ENCODE measurements around the gene PI4KB.

Gene PI4KB

DNA sequence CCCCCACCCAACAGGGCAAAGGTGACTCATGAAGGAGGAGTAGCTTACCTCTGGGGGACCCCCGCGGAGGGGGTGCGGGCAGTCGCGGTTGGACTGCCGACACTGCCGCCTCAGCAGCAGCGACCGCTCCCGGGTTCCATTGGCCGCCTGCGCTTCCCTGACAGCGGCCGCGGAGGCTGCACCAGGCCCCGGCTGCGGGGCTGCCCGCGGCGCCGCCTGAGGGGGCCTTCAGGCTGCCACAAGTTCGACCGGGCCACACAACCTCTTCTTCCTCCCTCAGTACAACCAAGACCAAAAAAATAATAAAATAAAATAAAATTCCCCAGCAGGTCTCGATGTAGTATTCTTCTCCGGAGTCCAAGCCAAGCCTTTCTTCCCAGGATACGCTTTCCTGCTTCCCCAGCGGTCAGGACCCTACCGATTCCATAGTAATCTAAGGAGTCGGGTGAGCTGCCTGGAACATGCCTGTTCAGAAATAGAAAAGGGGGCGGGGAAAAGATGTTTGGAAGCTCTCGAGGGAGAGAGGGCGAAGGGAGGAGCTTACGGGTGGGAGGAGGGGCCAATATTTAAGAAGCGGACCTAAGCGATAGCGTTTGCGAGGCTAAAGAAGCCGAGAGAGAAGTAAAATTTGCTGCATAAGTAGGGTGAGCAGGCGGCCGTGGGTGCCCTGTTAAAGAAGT lies at the start of gene PI4KB:
Gene PI4KB (minus strand): TSS at position 194 of the 680 bp plus-strand sequence. CDS start 10,935 bp downstream, outside the sequence.
- peaks cover 4% of the 10 kb centered on the region for H3K27me3 Mint-ChIP-seq (ENCODE audit: low read depth, poor library complexity)
- TF ChIP-seq, protein P1, sequence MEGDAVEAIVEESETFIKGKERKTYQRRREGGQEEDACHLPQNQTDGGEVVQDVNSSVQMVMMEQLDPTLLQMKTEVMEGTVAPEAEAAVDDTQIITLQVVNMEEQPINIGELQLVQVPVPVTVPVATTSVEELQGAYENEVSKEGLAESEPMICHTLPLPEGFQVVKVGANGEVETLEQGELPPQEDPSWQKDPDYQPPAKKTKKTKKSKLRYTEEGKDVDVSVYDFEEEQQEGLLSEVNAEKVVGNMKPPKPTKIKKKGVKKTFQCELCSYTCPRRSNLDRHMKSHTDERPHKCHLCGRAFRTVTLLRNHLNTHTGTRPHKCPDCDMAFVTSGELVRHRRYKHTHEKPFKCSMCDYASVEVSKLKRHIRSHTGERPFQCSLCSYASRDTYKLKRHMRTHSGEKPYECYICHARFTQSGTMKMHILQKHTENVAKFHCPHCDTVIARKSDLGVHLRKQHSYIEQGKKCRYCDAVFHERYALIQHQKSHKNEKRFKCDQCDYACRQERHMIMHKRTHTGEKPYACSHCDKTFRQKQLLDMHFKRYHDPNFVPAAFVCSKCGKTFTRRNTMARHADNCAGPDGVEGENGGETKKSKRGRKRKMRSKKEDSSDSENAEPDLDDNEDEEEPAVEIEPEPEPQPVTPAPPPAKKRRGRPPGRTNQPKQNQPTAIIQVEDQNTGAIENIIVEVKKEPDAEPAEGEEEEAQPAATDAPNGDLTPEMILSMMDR (IDR thresholded peaks at IDR 0.05): no peak
- H3K4me3 Mint-ChIP-seq: peak within 1 kb of the TSS; percentile 96
- peak; percentile 92 for DNase-seq
- peaks cover 27% of the 10 kb centered on the region for H3K4me1 Mint-ChIP-seq
- no peaks in the 10 kb centered on the region for H3K9me3 Mint-ChIP-seq
- peaks cover 21% of the 10 kb centered on the region for H3K36me3 Mint-ChIP-seq (ENCODE audit: low read depth)
- peak within 1 kb of the TSS; percentile 100 for H3K27ac Mint-ChIP-seq

GRCh38 chr1:151373196-151373595 lies 46.0 kb upstream of the PI4KB start:
- Mint-ChIP-seq H3K36me3 (ENCODE audit: low read depth) (peaks cover 7% of the 10 kb centered on the region), H3K27ac (peak overlapping the region; percentile 80), H3K4me3 (peak overlapping the region; percentile 86), H3K4me1 (peaks cover 61% of the 10 kb centered on the region), H3K9me3 (no peaks in the 10 kb centered on the region), H3K27me3 (ENCODE audit: low read depth, poor library complexity) (no peaks in the 10 kb centered on the region)
- no peak for DNase-seq
- TF ChIP-seq, protein P1 (IDR thresholded peaks at IDR 0.05): no peak

GRCh38 chr1:151372058-151372934 lies 45.1 kb upstream of the PI4KB start, which contains the start of gene SELENBP1:
SELENBP1 (minus strand) TSS chr1:151372705; CDS start chr1:151372641, 64 bp downstream.
- Mint-ChIP-seq H3K4me1 (peaks cover 52% of the 10 kb centered on the region), H3K4me3 (peak within 1 kb of the TSS; percentile 86), H3K27ac (peak within 1 kb of the TSS; percentile 84), H3K9me3 (no peaks in the 10 kb centered on the region), H3K27me3 (ENCODE audit: low read depth, poor library complexity) (no peaks in the 10 kb centered on the region), H3K36me3 (ENCODE audit: low read depth) (peaks cover 16% of the 10 kb centered on the region)
- TF ChIP-seq, protein P1 (IDR thresholded peaks at IDR 0.05): no peak
- peak; percentile 69 for DNase-seq

GRCh38 chr1:151371370-151372057 lies 44.3 kb upstream of the PI4KB start:
- DNase-seq: no peak
- H3K4me1 Mint-ChIP-seq: peaks cover 52% of the 10 kb centered on the region
- peak overlapping the region; percentile 86 for H3K4me3 Mint-ChIP-seq
- H3K9me3 Mint-ChIP-seq: no peaks in the 10 kb centered on the region
- peaks cover 18% of the 10 kb centered on the region for H3K36me3 Mint-ChIP-seq (ENCODE audit: low read depth)
- TF ChIP-seq, protein P1 (IDR thresholded peaks at IDR 0.05): no peak
- H3K27me3 Mint-ChIP-seq (ENCODE audit: low read depth, poor library complexity): no peaks in the 10 kb centered on the region
- H3K27ac Mint-ChIP-seq: peak overlapping the region; percentile 64

GRCh38 chr1:151370211-151370911 lies 43.1 kb upstream of the PI4KB start:
- H3K4me1 Mint-ChIP-seq: peaks cover 52% of the 10 kb centered on the region
- no peak overlapping the region for H3K27ac Mint-ChIP-seq
- TF ChIP-seq, protein P1 (IDR thresholded peaks at IDR 0.05): no peak
- H3K9me3 Mint-ChIP-seq: no peaks in the 10 kb centered on the region
- H3K4me3 Mint-ChIP-seq: peak overlapping the region; percentile 86
- no peak for DNase-seq
- peaks cover 30% of the 10 kb centered on the region for H3K36me3 Mint-ChIP-seq (ENCODE audit: low read depth)
- H3K27me3 Mint-ChIP-seq (ENCODE audit: low read depth, poor library complexity): no peaks in the 10 kb centered on the region
